Measurements from ENCODE around the gene NDRG2.

Gene NDRG2

DNA sequence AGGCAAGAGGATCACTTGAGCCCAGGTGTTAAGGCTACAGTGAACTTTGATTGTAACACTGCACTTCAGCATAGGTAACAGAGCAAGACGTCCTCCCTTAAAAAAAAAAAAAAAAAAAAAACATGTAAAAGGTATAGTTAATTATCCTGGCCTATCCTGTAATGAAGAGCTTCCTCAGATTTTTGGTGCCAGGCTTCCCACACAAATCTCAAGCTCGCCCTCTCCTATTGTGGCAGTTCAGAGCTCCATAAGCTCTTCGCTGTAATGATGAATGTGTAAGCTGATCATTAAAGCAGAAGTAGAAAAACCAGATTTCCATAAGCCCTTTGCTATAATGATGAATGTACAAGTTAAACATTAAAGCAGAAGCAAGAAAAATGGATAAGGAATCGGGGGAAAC, 27.7 kb downstream of the NDRG2 start:
- TF ChIP-seq, protein P1, sequence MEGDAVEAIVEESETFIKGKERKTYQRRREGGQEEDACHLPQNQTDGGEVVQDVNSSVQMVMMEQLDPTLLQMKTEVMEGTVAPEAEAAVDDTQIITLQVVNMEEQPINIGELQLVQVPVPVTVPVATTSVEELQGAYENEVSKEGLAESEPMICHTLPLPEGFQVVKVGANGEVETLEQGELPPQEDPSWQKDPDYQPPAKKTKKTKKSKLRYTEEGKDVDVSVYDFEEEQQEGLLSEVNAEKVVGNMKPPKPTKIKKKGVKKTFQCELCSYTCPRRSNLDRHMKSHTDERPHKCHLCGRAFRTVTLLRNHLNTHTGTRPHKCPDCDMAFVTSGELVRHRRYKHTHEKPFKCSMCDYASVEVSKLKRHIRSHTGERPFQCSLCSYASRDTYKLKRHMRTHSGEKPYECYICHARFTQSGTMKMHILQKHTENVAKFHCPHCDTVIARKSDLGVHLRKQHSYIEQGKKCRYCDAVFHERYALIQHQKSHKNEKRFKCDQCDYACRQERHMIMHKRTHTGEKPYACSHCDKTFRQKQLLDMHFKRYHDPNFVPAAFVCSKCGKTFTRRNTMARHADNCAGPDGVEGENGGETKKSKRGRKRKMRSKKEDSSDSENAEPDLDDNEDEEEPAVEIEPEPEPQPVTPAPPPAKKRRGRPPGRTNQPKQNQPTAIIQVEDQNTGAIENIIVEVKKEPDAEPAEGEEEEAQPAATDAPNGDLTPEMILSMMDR (IDR thresholded peaks at IDR 0.05) = no peak

DNA sequence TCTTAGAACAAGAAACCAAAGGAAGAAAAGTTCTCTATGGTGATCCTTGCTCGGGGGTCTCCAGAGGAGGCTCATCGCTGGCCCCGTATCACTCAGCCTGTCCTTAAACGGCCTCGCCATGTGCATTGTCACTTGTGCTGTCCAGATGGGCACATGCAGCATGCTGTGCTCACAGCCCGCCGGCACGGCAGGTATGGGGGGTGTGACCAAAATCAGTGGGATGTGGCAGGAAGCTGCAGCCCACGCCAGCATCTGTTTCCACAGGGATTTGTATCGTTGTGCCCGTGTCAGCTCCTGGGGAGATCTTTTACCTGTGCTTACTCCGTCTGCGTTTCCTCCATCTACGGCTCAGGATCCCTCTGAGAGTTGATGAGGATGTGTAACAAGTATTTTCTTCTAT, 28.3 kb downstream of the NDRG2 start:
- TF ChIP-seq, protein P1 (IDR thresholded peaks at IDR 0.05) = no peak

DNA sequence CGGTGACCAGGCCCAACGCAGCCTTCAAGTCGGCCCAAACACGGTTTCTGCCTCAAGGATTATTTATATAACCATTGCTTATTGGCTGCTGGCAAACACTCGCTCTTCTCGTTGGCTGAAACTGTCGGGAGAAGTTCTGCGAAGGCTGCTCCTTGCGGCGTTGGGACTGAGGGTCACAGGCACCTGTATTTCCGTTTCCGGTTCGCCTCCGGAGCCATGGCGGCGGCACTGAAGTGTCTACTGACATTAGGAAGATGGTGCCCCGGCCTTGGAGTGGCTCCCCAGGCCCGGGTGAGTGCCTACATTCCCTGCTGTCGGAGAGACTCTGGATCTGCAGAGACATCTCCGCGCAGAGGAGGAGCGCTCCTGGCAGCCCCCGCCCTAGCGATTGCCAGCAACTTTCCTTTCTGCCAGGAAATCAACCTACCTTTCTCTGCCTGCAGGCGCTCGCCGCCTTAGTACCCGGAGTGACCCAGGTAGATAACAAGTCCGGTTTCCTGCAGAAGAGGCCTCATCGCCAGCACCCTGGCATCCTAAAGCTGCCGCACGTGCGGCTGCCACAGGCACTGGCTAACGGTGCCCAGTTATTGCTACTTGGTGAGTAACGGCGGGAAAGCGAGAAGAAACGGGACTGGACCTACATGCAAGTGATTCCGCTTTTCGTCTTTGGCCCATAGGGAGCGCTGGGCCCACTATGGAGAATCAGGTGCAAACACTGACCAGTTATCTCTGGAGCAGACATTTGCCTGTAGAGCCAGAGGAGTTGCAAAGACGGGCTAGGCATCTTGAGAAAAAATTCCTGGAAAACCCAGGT, 34.9 kb downstream of the NDRG2 start, which contains the start of gene METTL17:
METTL17 (plus strand) TSS at position 194 of the 814 bp plus-strand sequence; CDS start at position 217, 23 bp downstream.
- TF ChIP-seq, protein P1 (IDR thresholded peaks at IDR 0.05) = peak; percentile 53; the same call in 1 of the 2 replicates

DNA sequence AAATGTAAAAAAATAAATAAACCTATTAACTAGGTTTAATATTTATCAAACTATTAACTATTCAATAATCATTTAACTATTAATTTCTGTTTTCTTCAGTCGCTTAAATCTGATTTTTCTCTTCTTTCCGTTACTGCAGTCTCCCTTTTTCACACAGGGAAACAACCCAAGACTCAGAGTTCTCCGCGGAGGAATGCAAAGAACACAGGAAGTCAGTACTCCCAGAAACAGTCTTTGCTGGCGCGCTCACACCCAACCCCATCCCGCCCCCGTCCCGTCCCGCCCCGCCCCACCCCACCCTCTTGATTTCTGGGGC, 35.4 kb downstream of the NDRG2 start:
- TF ChIP-seq, protein P1 (IDR thresholded peaks at IDR 0.05) = no peak

DNA sequence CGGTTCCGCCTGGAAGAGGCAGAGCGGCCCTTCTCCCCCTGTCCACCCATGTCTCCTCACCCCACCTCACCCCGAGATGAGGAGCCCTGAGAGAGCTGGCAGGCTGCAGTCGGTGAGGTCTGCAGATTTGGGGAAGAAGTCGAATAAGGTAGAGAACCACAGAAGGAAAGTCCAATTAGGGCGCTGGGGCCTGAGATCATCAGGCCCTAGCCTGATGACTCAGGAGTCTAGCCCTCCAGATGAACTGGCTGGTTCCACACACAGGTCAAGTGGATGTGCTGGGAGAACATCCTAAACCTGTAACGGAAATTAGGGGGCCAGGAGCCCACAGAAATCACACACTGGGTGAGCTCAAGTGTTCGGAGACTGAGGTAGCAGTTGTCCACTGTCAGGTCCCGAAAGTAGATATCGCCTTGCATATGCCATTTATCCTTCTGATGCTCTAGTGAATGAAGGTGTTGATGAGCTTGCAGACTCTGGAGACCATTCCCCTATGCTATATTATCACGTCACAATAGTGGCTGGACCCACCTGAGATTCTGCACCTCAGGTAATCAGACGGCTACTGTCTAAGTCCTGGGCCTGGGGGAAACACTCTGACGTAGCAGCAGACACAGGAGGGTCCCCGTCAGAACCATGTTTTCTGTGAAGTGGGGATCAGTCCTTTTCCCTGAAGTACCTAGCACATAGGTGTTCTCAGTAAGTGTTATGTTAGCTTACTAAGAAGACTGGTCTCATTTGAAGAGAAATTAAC, 36.0 kb downstream of the NDRG2 start:
- TF ChIP-seq, protein P1 (IDR thresholded peaks at IDR 0.05) = no peak

DNA sequence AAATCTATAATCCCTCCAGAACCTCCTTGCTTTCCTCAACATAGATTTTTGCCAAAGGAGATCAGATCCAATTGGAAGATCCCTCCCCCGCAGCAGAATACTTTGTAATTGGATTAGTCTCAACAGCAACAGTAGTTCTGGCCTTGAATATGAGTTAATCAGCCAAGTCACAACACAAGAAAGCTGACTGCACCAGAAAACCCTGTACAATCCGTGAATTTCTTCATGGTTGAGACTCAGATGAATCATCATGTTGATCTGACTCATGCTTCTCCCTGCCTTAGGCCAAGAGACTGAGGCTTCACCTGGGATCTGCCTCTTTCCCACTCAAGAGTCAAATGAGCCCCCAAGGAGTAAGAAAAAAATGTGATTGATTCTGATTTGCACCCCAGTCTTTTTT, 38.0 kb downstream of the NDRG2 start:
- TF ChIP-seq, protein P1 (IDR thresholded peaks at IDR 0.05) = no peak

DNA sequence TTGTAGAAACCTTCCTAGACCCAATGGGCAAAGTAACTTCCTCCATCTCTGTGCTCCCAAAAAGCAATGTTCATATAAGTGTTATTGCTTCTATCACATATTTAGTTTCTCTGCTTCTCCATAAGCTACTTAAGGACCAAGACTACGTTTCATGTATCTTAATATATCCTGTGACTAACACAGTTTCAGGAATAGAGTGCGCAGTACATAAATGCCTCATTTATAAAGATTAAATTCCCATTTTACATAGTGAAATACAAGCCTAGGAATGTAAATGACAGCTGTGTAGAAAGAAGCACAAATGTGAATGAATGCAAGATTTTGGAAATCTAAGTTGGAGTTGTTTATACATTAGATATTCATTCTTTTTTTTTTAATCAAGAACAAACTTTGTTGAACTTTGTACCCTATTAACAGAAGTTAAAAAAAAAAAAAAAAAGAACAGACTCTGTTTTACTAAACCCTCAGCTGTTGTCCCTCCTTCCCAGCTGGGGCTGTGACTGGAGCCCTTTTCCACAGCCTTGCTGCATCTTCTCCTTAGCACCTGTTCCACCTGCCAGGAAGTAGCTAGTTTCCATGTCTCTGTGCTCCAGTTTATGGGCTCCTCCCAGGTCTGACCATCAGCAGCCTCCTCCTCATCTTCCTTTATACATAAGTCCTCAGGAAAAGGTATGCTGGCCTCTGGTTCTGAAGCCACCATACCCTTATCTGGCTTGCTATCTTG, 42.1 kb downstream of the NDRG2 start:
- TF ChIP-seq, protein P1 (IDR thresholded peaks at IDR 0.05) = no peak
